ENCODE measurements around the gene CPNE5. TPM values are rescaled to one million over a fixed set of nuclear protein-coding genes. Genes with fewer than 3 reads are reported as not detected.

CPNE5 gene
- total RNA-seq, 2 experiments from 2014 or later = 1.2 to 1.7 TPM

- intact Hi-C loops (cut with micrococcal nuclease) = no loop called here
- no peaks in the 10 kb centered on the region for H3K4me1 Mint-ChIP-seq (ENCODE audit: low read depth)
- H3K36me3 Mint-ChIP-seq (ENCODE audit: low read depth) = no peaks in the 10 kb centered on the region
- no peaks in the 10 kb centered on the region for H3K9me3 Mint-ChIP-seq
- H3K27me3 Mint-ChIP-seq (ENCODE audit: low read depth) = no peaks in the 10 kb centered on the region
- CTCF ChIA-PET = interaction anchor here (1.0 kb wide), 2 partner anchors 37 to 45 kb away, joined by 3 to 4 read pairs; no protein-coding TSS in a partner anchor
- H3K27ac Mint-ChIP-seq = no peak overlapping the region
- no peak overlapping the region for H3K4me3 Mint-ChIP-seq
- DNase-seq = no peak
Observed at GRCh38 chr6:36805917-36806316, 33.3 kb downstream of the CPNE5 start.

GRCh38 chr6:36805096-36805797 lies 34.0 kb downstream of the CPNE5 start:
- CTCF ChIA-PET = interaction anchor here (1.0 kb wide), 2 partner anchors 37 to 46 kb away, joined by 3 to 4 read pairs; no protein-coding TSS in a partner anchor
- intact Hi-C loops (cut with micrococcal nuclease) = no loop called here

GRCh38 chr6:36804563-36804962 lies 34.7 kb downstream of the CPNE5 start:
- H3K27me3 Mint-ChIP-seq (ENCODE audit: low read depth) = no peaks in the 10 kb centered on the region
- intact Hi-C loops (cut with micrococcal nuclease) = no loop called here
- no peak overlapping the region for H3K4me3 Mint-ChIP-seq
- H3K36me3 Mint-ChIP-seq (ENCODE audit: low read depth) = no peaks in the 10 kb centered on the region
- no peaks in the 10 kb centered on the region for H3K4me1 Mint-ChIP-seq (ENCODE audit: low read depth)
- H3K9me3 Mint-ChIP-seq = no peaks in the 10 kb centered on the region
- no peak overlapping the region for H3K27ac Mint-ChIP-seq
- CTCF ChIA-PET = interaction anchor here (1.5 kb wide), 1 partner anchor 22 kb away, joined by 3 read pairs; no protein-coding TSS in a partner anchor
- DNase-seq = no peak

More at GRCh38 chr6:36805096-36805797, 34.0 kb downstream of the CPNE5 start:
- Mint-ChIP-seq H3K27me3 (ENCODE audit: low read depth) (no peaks in the 10 kb centered on the region), H3K9me3 (no peaks in the 10 kb centered on the region), H3K27ac (no peak overlapping the region), H3K36me3 (ENCODE audit: low read depth) (no peaks in the 10 kb centered on the region), H3K4me1 (ENCODE audit: low read depth) (no peaks in the 10 kb centered on the region), H3K4me3 (no peak overlapping the region)
- DNase-seq = no peak

- DNase-seq = no peak
- no peaks in the 10 kb centered on the region for H3K27me3 Mint-ChIP-seq (ENCODE audit: low read depth)
- intact Hi-C loops (cut with micrococcal nuclease) = no loop called here
Observed at GRCh38 chr6:36803908-36804307, 35.3 kb downstream of the CPNE5 start.

GRCh38 chr6:36803482-36803881 lies 35.8 kb downstream of the CPNE5 start:
- intact Hi-C loops (cut with micrococcal nuclease) = no loop called here
- H3K4me1 Mint-ChIP-seq (ENCODE audit: low read depth) = no peaks in the 10 kb centered on the region
- H3K4me3 Mint-ChIP-seq = no peak overlapping the region
- CTCF ChIA-PET = interaction anchor here (1.5 kb wide), 1 partner anchor 21 kb away, joined by 3 read pairs; no protein-coding TSS in a partner anchor
- no peak overlapping the region for H3K27ac Mint-ChIP-seq
- H3K9me3 Mint-ChIP-seq = no peaks in the 10 kb centered on the region
- no peaks in the 10 kb centered on the region for H3K36me3 Mint-ChIP-seq (ENCODE audit: low read depth)
- DNase-seq = no peak
- no peaks in the 10 kb centered on the region for H3K27me3 Mint-ChIP-seq (ENCODE audit: low read depth)

More at GRCh38 chr6:36803908-36804307, 35.3 kb downstream of the CPNE5 start:
- no peak overlapping the region for H3K4me3 Mint-ChIP-seq
- no peaks in the 10 kb centered on the region for H3K36me3 Mint-ChIP-seq (ENCODE audit: low read depth)
- no peaks in the 10 kb centered on the region for H3K4me1 Mint-ChIP-seq (ENCODE audit: low read depth)
- no peak overlapping the region for H3K27ac Mint-ChIP-seq
- no peaks in the 10 kb centered on the region for H3K9me3 Mint-ChIP-seq
- CTCF ChIA-PET = interaction anchor here (1.5 kb wide), 1 partner anchor 21 kb away, joined by 3 read pairs; no protein-coding TSS in a partner anchor

GRCh38 chr6:36800223-36801076 lies 38.8 kb downstream of the CPNE5 start:
- H3K27ac Mint-ChIP-seq = no peak overlapping the region
- no peaks in the 10 kb centered on the region for H3K4me1 Mint-ChIP-seq (ENCODE audit: low read depth)
- H3K4me3 Mint-ChIP-seq = no peak overlapping the region
- no peaks in the 10 kb centered on the region for H3K9me3 Mint-ChIP-seq
- no peaks in the 10 kb centered on the region for H3K27me3 Mint-ChIP-seq (ENCODE audit: low read depth)
- intact Hi-C loops (cut with micrococcal nuclease) = no loop called here
- no peak for DNase-seq
- CTCF ChIA-PET = interaction anchor here (1.0 kb wide), 1 partner anchor 47 kb away, joined by 3 read pairs; no protein-coding TSS in a partner anchor
- no peaks in the 10 kb centered on the region for H3K36me3 Mint-ChIP-seq (ENCODE audit: low read depth)

- no peaks in the 10 kb centered on the region for H3K9me3 Mint-ChIP-seq
- no peaks in the 10 kb centered on the region for H3K27me3 Mint-ChIP-seq (ENCODE audit: low read depth)
- no peaks in the 10 kb centered on the region for H3K4me1 Mint-ChIP-seq (ENCODE audit: low read depth)
- DNase-seq = no peak
- intact Hi-C loops (cut with micrococcal nuclease) = no loop called here
- H3K36me3 Mint-ChIP-seq (ENCODE audit: low read depth) = no peaks in the 10 kb centered on the region
- CTCF ChIA-PET = no interaction called here
- no peak overlapping the region for H3K27ac Mint-ChIP-seq
- H3K4me3 Mint-ChIP-seq = no peak overlapping the region
Observed at GRCh38 chr6:36798852-36799251, 40.4 kb downstream of the CPNE5 start.

- H3K4me1 Mint-ChIP-seq (ENCODE audit: low read depth) = no peaks in the 10 kb centered on the region
- CTCF ChIA-PET = no interaction called here
- H3K27me3 Mint-ChIP-seq (ENCODE audit: low read depth) = no peaks in the 10 kb centered on the region
- no peak overlapping the region for H3K27ac Mint-ChIP-seq
- no peak for DNase-seq
- intact Hi-C loops (cut with micrococcal nuclease) = no loop called here
- no peak overlapping the region for H3K4me3 Mint-ChIP-seq
- H3K9me3 Mint-ChIP-seq = no peaks in the 10 kb centered on the region
- no peaks in the 10 kb centered on the region for H3K36me3 Mint-ChIP-seq (ENCODE audit: low read depth)
Observed at GRCh38 chr6:36797653-36798052, 41.6 kb downstream of the CPNE5 start.

GRCh38 chr6:36797055-36797454 lies 42.2 kb downstream of the CPNE5 start:
- Mint-ChIP-seq H3K9me3 (no peaks in the 10 kb centered on the region), H3K27me3 (ENCODE audit: low read depth) (no peaks in the 10 kb centered on the region), H3K4me3 (no peak overlapping the region), H3K4me1 (ENCODE audit: low read depth) (no peaks in the 10 kb centered on the region), H3K36me3 (ENCODE audit: low read depth) (no peaks in the 10 kb centered on the region), H3K27ac (no peak overlapping the region)
- CTCF ChIA-PET = interaction anchor here (1.5 kb wide), 1 partner anchor 14 kb away, joined by 7 read pairs; no protein-coding TSS in a partner anchor
- no peak for DNase-seq
- intact Hi-C loops (cut with micrococcal nuclease) = no loop called here

GRCh38 chr6:36794713-36795065 lies 44.6 kb downstream of the CPNE5 start:
- no peak for DNase-seq
- CTCF ChIA-PET = interaction anchor here (0.9 to 1.8 kb wide), 2 partner anchors 12 to 130 kb away, joined by 3 to 6 read pairs; no protein-coding TSS in a partner anchor
- H3K9me3 Mint-ChIP-seq = no peaks in the 10 kb centered on the region
- H3K27ac Mint-ChIP-seq = no peak overlapping the region
- H3K4me1 Mint-ChIP-seq (ENCODE audit: low read depth) = no peaks in the 10 kb centered on the region
- no peak overlapping the region for H3K4me3 Mint-ChIP-seq
- H3K27me3 Mint-ChIP-seq (ENCODE audit: low read depth) = no peaks in the 10 kb centered on the region
- intact Hi-C loops (cut with micrococcal nuclease) = no loop called here
- H3K36me3 Mint-ChIP-seq (ENCODE audit: low read depth) = no peaks in the 10 kb centered on the region

- CTCF ChIA-PET = interaction anchor here (0.9 to 1.8 kb wide), 2 partner anchors 12 to 130 kb away, joined by 3 to 6 read pairs; no protein-coding TSS in a partner anchor
- Mint-ChIP-seq H3K4me3 (no peak overlapping the region), H3K9me3 (no peaks in the 10 kb centered on the region), H3K27me3 (ENCODE audit: low read depth) (no peaks in the 10 kb centered on the region), H3K36me3 (ENCODE audit: low read depth) (no peaks in the 10 kb centered on the region), H3K27ac (no peak overlapping the region), H3K4me1 (ENCODE audit: low read depth) (peaks cover under 1% of the 10 kb centered on the region)
- intact Hi-C loops (cut with micrococcal nuclease) = no loop called here
- no peak for DNase-seq
Observed at GRCh38 chr6:36793913-36794712, 45.1 kb downstream of the CPNE5 start.

Data from activated naive CD4-positive, alpha-beta T cell treated with anti-CD3 and anti-CD28 coated beads for 36 hours (primary cell).